A673 (cell line): ENCODE results near the gene CDCA4.

Experiments used
- EZH2 ChIP-seq: fragments of 200-600 bp; sonication (generic); IDR thresholded peaks from 2 replicates; pipeline ENCODE4 v1.6.1; 2017; ENCODE audit warnings: borderline replicate concordance, low read depth, mild to moderate bottlenecking, mixed read lengths, antibody characterized with exemption, low read length; ENCODE audit not compliant: poor library complexity, severe bottlenecking
- TF ChIP-seq, protein P1 (sequence below): fragments of 300-800, 200-600 bp; sonication (generic); conservative IDR thresholded peaks from 2 replicates; pipeline ENCODE4 v1.5.1; 2017; ENCODE audit warnings: low read depth, mild to moderate bottlenecking, antibody characterized with exemption, low read length, moderate library complexity, mixed read lengths

GRCh38 chr14:105014631-105015030 is 6.3 kb downstream of the CDCA4 start:
- TF ChIP-seq, protein P1, sequence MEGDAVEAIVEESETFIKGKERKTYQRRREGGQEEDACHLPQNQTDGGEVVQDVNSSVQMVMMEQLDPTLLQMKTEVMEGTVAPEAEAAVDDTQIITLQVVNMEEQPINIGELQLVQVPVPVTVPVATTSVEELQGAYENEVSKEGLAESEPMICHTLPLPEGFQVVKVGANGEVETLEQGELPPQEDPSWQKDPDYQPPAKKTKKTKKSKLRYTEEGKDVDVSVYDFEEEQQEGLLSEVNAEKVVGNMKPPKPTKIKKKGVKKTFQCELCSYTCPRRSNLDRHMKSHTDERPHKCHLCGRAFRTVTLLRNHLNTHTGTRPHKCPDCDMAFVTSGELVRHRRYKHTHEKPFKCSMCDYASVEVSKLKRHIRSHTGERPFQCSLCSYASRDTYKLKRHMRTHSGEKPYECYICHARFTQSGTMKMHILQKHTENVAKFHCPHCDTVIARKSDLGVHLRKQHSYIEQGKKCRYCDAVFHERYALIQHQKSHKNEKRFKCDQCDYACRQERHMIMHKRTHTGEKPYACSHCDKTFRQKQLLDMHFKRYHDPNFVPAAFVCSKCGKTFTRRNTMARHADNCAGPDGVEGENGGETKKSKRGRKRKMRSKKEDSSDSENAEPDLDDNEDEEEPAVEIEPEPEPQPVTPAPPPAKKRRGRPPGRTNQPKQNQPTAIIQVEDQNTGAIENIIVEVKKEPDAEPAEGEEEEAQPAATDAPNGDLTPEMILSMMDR = no peak
- TF ChIP-seq EZH2 = no peak
